ENCODE results near the gene MYOM1. TPM values are rescaled to one million over a fixed set of nuclear protein-coding genes. Genes with fewer than 3 reads are reported as not detected.
"Not testable (repeated sequence)": the region's sequence is repeated elsewhere in the genome, so short reads cannot be mapped to it uniquely, and the experiment has no call there.

Gene MYOM1
- total RNA-seq, 1 donor from 2014 or later: 1.3 TPM

DNA sequence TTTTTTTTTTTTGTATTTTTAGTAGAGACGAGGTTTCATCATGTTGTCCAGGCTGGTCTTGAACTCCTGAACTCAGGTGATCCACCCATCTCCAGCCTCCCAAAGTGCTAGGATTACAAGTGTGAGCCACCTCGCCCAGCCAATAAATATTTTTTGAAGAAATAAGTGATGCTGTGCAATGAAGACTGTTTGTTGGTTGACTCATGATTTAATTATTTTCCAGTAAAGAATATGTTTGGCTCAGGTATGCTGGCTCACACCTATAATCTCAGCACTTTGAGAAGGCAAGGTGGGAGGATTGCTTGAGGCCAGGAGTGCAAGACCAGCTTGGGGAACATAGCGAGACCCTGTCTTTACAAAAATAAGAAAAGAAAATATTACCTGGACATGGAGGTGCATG, 165.0 kb downstream of the MYOM1 start:
- peaks cover 2% of the 10 kb centered on the region for H3K27me3 Mint-ChIP-seq (ENCODE audit: unreplicated experiment)
- H3K4me3 Mint-ChIP-seq (ENCODE audit: unreplicated experiment): no peak overlapping the region
- peaks cover 9% of the 10 kb centered on the region for H3K9me3 Mint-ChIP-seq (ENCODE audit: unreplicated experiment)
- H3K4me1 Mint-ChIP-seq (ENCODE audit: low read depth, unreplicated experiment): peaks cover 1% of the 10 kb centered on the region
- TF ChIP-seq, protein P1, sequence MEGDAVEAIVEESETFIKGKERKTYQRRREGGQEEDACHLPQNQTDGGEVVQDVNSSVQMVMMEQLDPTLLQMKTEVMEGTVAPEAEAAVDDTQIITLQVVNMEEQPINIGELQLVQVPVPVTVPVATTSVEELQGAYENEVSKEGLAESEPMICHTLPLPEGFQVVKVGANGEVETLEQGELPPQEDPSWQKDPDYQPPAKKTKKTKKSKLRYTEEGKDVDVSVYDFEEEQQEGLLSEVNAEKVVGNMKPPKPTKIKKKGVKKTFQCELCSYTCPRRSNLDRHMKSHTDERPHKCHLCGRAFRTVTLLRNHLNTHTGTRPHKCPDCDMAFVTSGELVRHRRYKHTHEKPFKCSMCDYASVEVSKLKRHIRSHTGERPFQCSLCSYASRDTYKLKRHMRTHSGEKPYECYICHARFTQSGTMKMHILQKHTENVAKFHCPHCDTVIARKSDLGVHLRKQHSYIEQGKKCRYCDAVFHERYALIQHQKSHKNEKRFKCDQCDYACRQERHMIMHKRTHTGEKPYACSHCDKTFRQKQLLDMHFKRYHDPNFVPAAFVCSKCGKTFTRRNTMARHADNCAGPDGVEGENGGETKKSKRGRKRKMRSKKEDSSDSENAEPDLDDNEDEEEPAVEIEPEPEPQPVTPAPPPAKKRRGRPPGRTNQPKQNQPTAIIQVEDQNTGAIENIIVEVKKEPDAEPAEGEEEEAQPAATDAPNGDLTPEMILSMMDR (IDR thresholded peaks at IDR 0.05; ENCODE audit: partially characterized antibody, unreplicated experiment): no peak
- no peak for DNase-seq
- no peak overlapping the region for H3K27ac Mint-ChIP-seq (ENCODE audit: unreplicated experiment)
- H3K36me3 Mint-ChIP-seq (ENCODE audit: unreplicated experiment): peaks cover 20% of the 10 kb centered on the region

DNA sequence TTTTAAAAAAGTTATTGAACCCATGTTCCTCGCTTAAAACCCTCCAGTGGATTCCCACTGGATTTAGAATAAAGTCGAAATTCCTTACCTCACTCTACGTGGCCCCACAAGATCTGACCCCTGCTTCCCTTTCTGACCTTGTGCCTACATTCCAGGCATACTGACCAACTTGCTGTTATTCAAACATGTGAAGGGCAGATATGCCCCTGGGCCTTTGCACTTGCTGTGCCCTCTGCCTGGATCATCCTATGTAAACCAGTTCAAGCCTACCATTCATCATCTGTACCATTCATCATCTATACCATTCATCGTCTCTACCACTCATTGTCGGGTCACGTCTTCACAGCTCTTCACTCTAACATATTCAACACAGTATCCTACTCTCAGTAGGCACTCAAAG, 165.6 kb downstream of the MYOM1 start:
- DNase-seq: no peak
- Mint-ChIP-seq H3K4me3 (ENCODE audit: unreplicated experiment) (no peak overlapping the region), H3K27me3 (ENCODE audit: unreplicated experiment) (peaks cover 2% of the 10 kb centered on the region), H3K4me1 (ENCODE audit: low read depth, unreplicated experiment) (peaks cover 1% of the 10 kb centered on the region), H3K27ac (ENCODE audit: unreplicated experiment) (no peak overlapping the region), H3K9me3 (ENCODE audit: unreplicated experiment) (peaks cover 9% of the 10 kb centered on the region), H3K36me3 (ENCODE audit: unreplicated experiment) (peaks cover 20% of the 10 kb centered on the region)
- TF ChIP-seq, protein P1 (IDR thresholded peaks at IDR 0.05; ENCODE audit: partially characterized antibody, unreplicated experiment): no peak

DNA sequence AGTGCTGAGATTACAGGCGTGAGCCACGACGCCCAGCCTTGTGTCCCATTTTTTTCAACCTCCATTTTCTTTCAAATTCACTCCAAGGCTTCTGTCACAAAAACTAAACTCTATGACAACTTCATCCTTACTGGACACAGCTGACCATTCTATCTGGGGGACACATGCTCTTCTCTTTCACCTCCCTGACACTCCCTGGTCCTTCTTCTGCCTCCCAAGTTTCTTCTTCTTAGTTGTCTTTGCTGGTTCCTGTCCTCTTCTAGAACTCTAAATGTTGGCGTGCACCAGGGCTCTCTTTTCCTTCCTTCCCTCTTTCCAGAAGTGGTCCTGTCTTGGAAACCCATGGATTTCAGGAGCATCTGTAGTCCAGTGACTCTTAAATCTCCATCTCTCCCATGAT, 166.7 kb downstream of the MYOM1 start:
- TF ChIP-seq, protein P1 (IDR thresholded peaks at IDR 0.05; ENCODE audit: partially characterized antibody, unreplicated experiment): no peak
- no peak for DNase-seq
- H3K9me3 Mint-ChIP-seq (ENCODE audit: unreplicated experiment): peaks cover 10% of the 10 kb centered on the region
- H3K27me3 Mint-ChIP-seq (ENCODE audit: unreplicated experiment): peaks cover 4% of the 10 kb centered on the region
- no peak overlapping the region for H3K4me3 Mint-ChIP-seq (ENCODE audit: unreplicated experiment)
- H3K36me3 Mint-ChIP-seq (ENCODE audit: unreplicated experiment): peaks cover 20% of the 10 kb centered on the region
- peaks cover 3% of the 10 kb centered on the region for H3K4me1 Mint-ChIP-seq (ENCODE audit: low read depth, unreplicated experiment)
- H3K27ac Mint-ChIP-seq (ENCODE audit: unreplicated experiment): no peak overlapping the region

DNA sequence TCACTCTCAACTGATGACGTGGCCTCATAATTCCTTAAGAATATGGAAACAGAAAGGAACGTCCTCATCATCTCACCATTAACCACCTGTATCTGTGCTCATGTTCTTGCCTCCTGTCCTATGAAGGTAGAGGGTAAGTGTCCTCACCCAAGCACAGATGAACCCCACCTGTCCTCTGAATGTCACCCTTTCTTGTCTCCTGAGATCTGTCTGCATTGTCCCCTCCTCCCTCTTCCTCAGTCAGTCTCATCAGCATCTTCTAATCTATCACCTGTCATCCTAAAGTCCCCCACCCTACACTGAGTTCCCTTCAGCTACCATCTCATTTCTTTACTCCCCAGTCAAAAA, 167.4 kb downstream of the MYOM1 start:
- no peak overlapping the region for H3K4me3 Mint-ChIP-seq (ENCODE audit: unreplicated experiment)
- no peak for DNase-seq
- H3K27ac Mint-ChIP-seq (ENCODE audit: unreplicated experiment): no peak overlapping the region
- peaks cover 4% of the 10 kb centered on the region for H3K27me3 Mint-ChIP-seq (ENCODE audit: unreplicated experiment)
- peaks cover 20% of the 10 kb centered on the region for H3K36me3 Mint-ChIP-seq (ENCODE audit: unreplicated experiment)
- H3K4me1 Mint-ChIP-seq (ENCODE audit: low read depth, unreplicated experiment): peaks cover 6% of the 10 kb centered on the region
- peaks cover 11% of the 10 kb centered on the region for H3K9me3 Mint-ChIP-seq (ENCODE audit: unreplicated experiment)
- TF ChIP-seq, protein P1 (IDR thresholded peaks at IDR 0.05; ENCODE audit: partially characterized antibody, unreplicated experiment): no peak

DNA sequence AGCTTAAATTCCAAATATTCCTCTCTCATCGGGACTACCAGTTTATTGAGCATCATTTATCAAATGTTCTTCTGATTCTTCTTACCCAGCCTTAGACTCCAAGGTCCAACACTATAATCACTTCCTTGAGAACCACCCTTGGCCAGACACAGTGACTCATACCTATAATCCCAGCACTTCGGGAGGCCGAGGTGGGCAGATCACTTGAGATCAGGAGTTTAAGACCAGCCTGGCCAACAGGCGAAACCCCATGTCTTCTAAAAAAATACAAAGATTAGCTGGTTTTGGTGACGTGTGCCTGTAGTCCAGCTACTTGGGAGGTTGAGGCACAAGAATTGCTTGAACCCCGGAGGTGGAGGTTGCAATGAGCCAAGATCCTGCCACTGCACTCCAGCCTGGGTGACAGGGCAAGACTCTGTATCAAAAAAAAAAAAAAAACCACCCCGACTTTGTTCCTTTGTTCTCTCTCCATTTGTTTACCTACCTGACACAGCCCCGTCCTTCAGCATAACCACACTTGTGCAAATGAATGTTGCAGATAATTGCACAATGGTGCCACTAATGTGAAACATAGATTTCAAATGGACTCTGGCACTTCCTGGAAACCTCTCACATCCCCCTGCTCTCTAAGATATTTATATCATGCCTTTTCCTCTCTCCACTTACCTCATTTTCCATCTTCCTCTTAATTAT, 167.9 kb downstream of the MYOM1 start:
- no peak overlapping the region for H3K27ac Mint-ChIP-seq (ENCODE audit: unreplicated experiment)
- peaks cover 4% of the 10 kb centered on the region for H3K27me3 Mint-ChIP-seq (ENCODE audit: unreplicated experiment)
- DNase-seq: no peak
- peaks cover 11% of the 10 kb centered on the region for H3K9me3 Mint-ChIP-seq (ENCODE audit: unreplicated experiment)
- H3K36me3 Mint-ChIP-seq (ENCODE audit: unreplicated experiment): peaks cover 20% of the 10 kb centered on the region
- no peak overlapping the region for H3K4me3 Mint-ChIP-seq (ENCODE audit: unreplicated experiment)
- peaks cover 6% of the 10 kb centered on the region for H3K4me1 Mint-ChIP-seq (ENCODE audit: low read depth, unreplicated experiment)
- TF ChIP-seq, protein P1 (IDR thresholded peaks at IDR 0.05; ENCODE audit: partially characterized antibody, unreplicated experiment): no peak

DNA sequence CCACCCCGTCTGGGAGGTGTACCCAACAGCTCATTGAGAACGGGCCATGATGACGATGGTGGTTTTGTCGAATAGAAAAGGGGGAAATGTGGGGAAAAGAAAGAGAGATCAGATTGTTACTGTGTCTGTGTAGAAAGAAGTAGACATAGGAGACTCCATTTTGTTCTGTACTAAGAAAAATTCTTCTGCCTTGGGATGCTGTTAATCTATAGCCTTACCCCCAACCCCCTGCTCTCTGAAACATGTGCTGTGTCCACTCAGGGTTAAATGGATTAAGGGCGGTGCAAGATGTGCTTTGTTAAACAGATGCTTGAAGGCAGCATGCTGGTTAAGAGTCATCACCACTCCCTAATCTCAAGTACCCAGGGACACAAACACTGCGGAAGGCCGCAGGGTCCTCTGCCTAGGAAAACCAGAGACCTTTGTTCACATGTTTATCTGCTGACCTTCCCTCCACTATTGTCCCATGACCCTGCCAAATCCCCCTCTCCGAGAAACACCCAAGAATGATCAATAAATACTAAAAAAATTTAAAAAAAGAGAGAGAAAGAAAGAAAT, 169.8 kb downstream of the MYOM1 start:
- H3K9me3 Mint-ChIP-seq (ENCODE audit: unreplicated experiment): peaks cover 11% of the 10 kb centered on the region
- H3K4me3 Mint-ChIP-seq (ENCODE audit: unreplicated experiment); H3K27me3 Mint-ChIP-seq (ENCODE audit: unreplicated experiment): not testable (repeated sequence)

More for the DNA sequence above, 169.8 kb downstream of the MYOM1 start:
- Mint-ChIP-seq H3K27ac (ENCODE audit: unreplicated experiment) (peak overlapping the region; percentile 76), H3K36me3 (ENCODE audit: unreplicated experiment) (peaks cover 20% of the 10 kb centered on the region)
- H3K4me1 Mint-ChIP-seq (ENCODE audit: low read depth, unreplicated experiment); DNase-seq: not testable (repeated sequence)

All from glutamatergic neuron (in vitro differentiated cells).